Measurements from ENCODE around the gene HIGD2B.

The HIGD2B gene

DNA sequence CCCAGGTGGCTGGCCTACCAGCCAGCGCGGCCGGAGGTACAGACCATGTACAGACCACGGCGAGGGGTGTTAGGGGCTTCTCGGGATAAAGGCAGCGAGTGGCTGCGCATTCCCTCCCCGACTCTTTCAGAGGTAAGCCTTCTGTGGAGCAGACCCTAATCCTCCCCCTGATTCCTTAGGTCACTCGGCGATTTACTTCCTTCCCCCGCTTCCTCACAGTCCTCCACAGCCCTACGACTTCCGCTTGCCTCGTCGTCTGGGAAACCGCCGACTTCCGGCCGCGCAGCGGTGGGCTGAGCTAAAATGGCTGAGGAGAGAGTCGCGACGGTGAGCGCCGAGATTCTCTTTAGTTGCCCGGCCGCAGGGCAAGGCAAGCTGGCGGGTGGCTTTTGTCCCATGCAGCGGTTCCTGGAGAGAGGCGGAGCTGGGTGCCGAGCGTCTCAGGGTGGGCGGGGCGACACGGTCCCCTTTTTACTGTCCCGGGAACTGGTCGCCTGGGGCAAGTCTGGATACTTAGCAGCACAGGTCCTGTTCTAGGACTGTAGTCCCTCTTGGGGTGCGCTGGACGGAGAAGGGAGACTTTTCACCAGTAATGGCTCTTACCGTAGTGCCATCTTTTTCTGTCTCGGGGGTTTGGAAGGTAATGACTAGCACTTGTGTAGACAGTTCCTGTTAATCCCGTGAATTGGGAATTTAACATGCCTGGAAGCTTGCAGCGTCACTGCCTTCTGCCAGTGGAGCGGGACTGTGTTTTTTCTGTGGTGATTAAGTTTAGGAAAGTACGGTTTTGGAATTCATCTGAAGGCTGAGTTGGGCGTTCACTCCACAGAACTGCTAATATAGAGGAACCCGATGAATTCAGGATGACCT is at the start of gene HIGD2B, which contains the start of gene BBS4:
Gene HIGD2B (minus strand): TSS at position 258 of the 870 bp plus-strand sequence. CDS start 9,808 bp downstream, outside the sequence.
Gene BBS4 (plus strand): TSS at position 283 of the 870 bp plus-strand sequence. CDS start 21 bp downstream, at position 304.
- TF ChIP-seq EZH2 (IDR thresholded peaks at IDR 0.05; ENCODE audit: borderline replicate concordance, low read depth, low read length, severe bottlenecking) (no peak), CTCF (IDR thresholded peaks at IDR 0.05; ENCODE audit: borderline replicate concordance, extremely low read depth, low read length, poor library complexity, severe bottlenecking) (no peak)
- Histone ChIP-seq H3K36me3 (ENCODE audit: insufficient read depth, low read length) (no peaks in the 10 kb centered on the region), H3K79me2 (ENCODE audit: insufficient read depth, low read length) (no peaks in the 10 kb centered on the region; the same call in none of the 2 replicates), H3K9ac (ENCODE audit: low read depth, low read length) (peak within 1 kb of the TSS; percentile 61), H3K9me3 (ENCODE audit: insufficient read depth, low read length, severe bottlenecking) (no peaks in the 10 kb centered on the region), H3K27me3 (ENCODE audit: insufficient read depth, low read length, poor library complexity) (no peaks in the 10 kb centered on the region), H3K4me1 (ENCODE audit: insufficient read depth, low read length) (peaks cover 21% of the 10 kb centered on the region), H3K27ac (ENCODE audit: low read length) (peak within 1 kb of the TSS; percentile 92), H4K20me1 (ENCODE audit: insufficient read depth, low read length) (no peaks in the 10 kb centered on the region), H3K4me3 (ENCODE audit: low read depth in 1 of 2, low read length in 2 of 2) (peak within 1 kb of the TSS; percentile 25 to 70), H2AFZ (ENCODE audit: low read depth, low read length) (peak within 1 kb of the TSS; percentile 83), H3K4me2 (ENCODE audit: insufficient read depth, low read length) (peak within 1 kb of the TSS; percentile 92)
- peak; percentile 98 for ATAC-seq (ENCODE audit: insufficient read depth, low read depth)
- peak; percentile 89 for DNase-seq

DNA sequence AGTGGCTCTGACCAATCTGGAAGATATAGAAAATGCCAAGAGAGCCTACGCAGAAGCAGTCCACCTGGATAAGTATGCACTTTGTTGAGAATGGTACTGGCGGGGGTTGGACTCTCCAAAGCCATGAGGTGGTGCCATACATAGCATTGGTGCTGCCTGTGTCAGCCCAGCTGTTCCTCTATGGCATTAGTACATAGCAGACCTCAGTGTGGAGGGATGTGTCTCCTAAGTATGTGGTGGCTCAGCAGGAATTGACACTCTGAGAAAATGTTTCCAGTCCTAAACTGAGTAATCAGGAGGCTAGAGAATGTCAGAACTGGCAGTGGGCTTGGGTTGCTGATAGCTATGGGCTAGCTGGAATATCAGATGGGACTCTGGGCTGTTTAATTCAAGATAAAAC is 49.1 kb upstream of the HIGD2B start:
- Histone ChIP-seq H3K9me3 (ENCODE audit: insufficient read depth, low read length, severe bottlenecking) (no peaks in the 10 kb centered on the region), H3K4me3 (ENCODE audit: low read depth in 1 of 2, low read length in 2 of 2) (no peak overlapping the region), H2AFZ (ENCODE audit: low read depth, low read length) (no peak overlapping the region), H3K4me2 (ENCODE audit: insufficient read depth, low read length) (no peak overlapping the region), H3K79me2 (ENCODE audit: insufficient read depth, low read length) (no peaks in the 10 kb centered on the region), H3K27me3 (ENCODE audit: insufficient read depth, low read length, poor library complexity) (no peaks in the 10 kb centered on the region), H3K27ac (ENCODE audit: low read length) (no peak overlapping the region), H3K36me3 (ENCODE audit: insufficient read depth, low read length) (peaks cover 33% of the 10 kb centered on the region), H3K9ac (ENCODE audit: low read depth, low read length) (no peak overlapping the region), H4K20me1 (ENCODE audit: insufficient read depth, low read length) (no peaks in the 10 kb centered on the region), H3K4me1 (ENCODE audit: insufficient read depth, low read length) (peaks cover 13% of the 10 kb centered on the region)
- no peak for DNase-seq
- no peak for ATAC-seq (ENCODE audit: insufficient read depth, low read depth)
- TF ChIP-seq EZH2 (IDR thresholded peaks at IDR 0.05; ENCODE audit: borderline replicate concordance, low read depth, low read length, severe bottlenecking) = no peak
- TF ChIP-seq CTCF (IDR thresholded peaks at IDR 0.05; ENCODE audit: borderline replicate concordance, extremely low read depth, low read length, poor library complexity, severe bottlenecking) = no peak

DNA sequence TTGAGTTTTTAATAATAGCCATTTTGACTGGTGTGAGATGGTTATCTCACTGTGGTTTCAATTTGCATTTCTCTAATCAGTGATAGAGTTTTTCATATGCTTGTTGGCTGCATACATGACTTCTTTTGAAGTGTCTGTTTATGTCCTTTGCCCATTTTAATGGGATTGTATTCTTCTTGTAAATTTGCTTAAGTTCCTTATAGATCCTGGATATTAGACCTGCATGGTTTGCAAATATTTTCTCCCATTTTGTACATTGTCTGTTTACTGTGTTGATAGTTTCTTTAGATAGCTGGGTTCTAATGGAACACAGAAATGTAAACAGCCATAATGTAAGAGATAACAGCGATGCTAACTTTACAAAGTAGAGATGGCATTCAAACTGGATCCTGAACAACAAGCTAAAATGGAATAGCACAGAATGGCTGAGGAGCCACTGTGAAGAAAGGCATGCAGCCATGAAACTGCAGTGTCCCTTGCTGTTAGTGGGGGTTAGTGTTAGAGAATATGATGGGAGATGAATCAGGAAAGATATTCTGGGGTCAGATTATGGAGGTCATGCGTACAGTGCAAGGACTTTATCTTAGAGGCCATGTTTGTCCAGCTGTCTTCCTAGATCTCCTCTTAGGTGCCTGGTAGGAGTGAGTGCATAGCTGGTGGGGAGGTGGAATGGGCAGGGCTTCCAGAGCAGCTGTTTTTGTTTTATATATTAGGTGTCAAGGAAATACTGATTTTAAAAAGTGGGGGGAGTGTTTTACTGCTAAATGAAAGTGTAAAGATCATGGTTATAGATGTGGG is 48.2 kb upstream of the HIGD2B start:
- Histone ChIP-seq H3K4me3 (ENCODE audit: low read depth in 1 of 2, low read length in 2 of 2) (no peak overlapping the region), H2AFZ (ENCODE audit: low read depth, low read length) (no peak overlapping the region), H3K36me3 (ENCODE audit: insufficient read depth, low read length) (peaks cover 33% of the 10 kb centered on the region), H3K9ac (ENCODE audit: low read depth, low read length) (no peak overlapping the region), H3K27ac (ENCODE audit: low read length) (no peak overlapping the region), H3K27me3 (ENCODE audit: insufficient read depth, low read length, poor library complexity) (no peaks in the 10 kb centered on the region), H3K4me2 (ENCODE audit: insufficient read depth, low read length) (no peak overlapping the region), H3K79me2 (ENCODE audit: insufficient read depth, low read length) (no peaks in the 10 kb centered on the region), H3K4me1 (ENCODE audit: insufficient read depth, low read length) (peaks cover 3% of the 10 kb centered on the region), H3K9me3 (ENCODE audit: insufficient read depth, low read length, severe bottlenecking) (no peaks in the 10 kb centered on the region), H4K20me1 (ENCODE audit: insufficient read depth, low read length) (no peaks in the 10 kb centered on the region)
- TF ChIP-seq CTCF (IDR thresholded peaks at IDR 0.05; ENCODE audit: borderline replicate concordance, extremely low read depth, low read length, poor library complexity, severe bottlenecking) (no peak), EZH2 (IDR thresholded peaks at IDR 0.05; ENCODE audit: borderline replicate concordance, low read depth, low read length, severe bottlenecking) (no peak)
- DNase-seq (no peak), ATAC-seq (ENCODE audit: insufficient read depth, low read depth) (no peak)
